ENCODE measurements around the gene RBP3. TPM values are rescaled to one million over a fixed set of nuclear protein-coding genes. Genes with fewer than 3 reads are reported as not detected.

The RBP3 gene
- polyA plus RNA-seq, 4 donors = 0.01 to 0.03 TPM; not detected in 2

- Histone ChIP-seq H3K36me3 (ENCODE audit: control insufficient read depth in 3 of 3, insufficient read depth in 2 of 3, low read depth in 1 of 3, low read length in 3 of 3) (no peaks in the 10 kb centered on the region), H3K27me3 (ENCODE audit: control insufficient read depth in 3 of 3, insufficient read depth in 3 of 3, low read length in 3 of 3) (peaks cover 0 to 21% (median 0%) of the 10 kb centered on the region in 3 donors), H3K27ac (ENCODE audit: low read depth in 1 of 3, low read length in 2 of 3) (no peak overlapping the region), H3K9me3 (ENCODE audit: control insufficient read depth in 2 of 2, insufficient read depth in 1 of 2, low read depth in 1 of 2, low read length in 1 of 2) (no peaks in the 10 kb centered on the region), H3K4me1 (ENCODE audit: control insufficient read depth in 3 of 3, insufficient read depth in 2 of 3, low read depth in 1 of 3, low read length in 2 of 3) (no peaks in the 10 kb centered on the region), H3K4me3 (ENCODE audit: low read depth in 1 of 3, low read length in 3 of 3) (no peak overlapping the region)
- 61 to 70% (median 70%) methylated on average over 10 of the region's 10 CpGs for WGBS, 3 donors
- FAIRE-seq (no peak), DNase-seq (no peak)
Measured at GRCh38 chr10:47306387-47307210, 41.6 kb upstream of the RBP3 start.

DNA sequence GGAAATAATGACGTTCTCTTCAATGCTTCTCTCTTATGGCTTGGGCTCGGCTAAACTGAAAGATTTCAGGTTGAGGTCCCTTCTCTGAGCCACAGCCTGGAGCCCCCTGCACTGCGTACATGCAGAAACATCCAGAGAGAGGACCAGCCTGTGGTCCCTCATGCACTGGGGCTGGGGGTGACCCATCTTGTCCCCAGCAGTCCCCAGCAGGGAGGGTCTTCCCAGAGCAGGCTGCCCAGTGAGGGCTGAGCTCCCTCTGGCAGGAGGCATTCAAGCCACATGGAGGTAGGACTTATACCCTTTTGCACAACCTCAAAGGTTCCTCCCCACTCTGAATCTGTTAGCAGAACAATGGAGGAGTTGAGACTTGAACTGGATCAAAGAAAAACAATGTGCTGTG, 40.8 kb upstream of the RBP3 start:
- FAIRE-seq = no peak
- H3K27ac ChIP-seq (ENCODE audit: low read depth in 1 of 3, low read length in 2 of 3) = no peak overlapping the region
- H3K27me3 ChIP-seq (ENCODE audit: control insufficient read depth in 3 of 3, insufficient read depth in 3 of 3, low read length in 3 of 3) = peaks cover 0 to 15% (median 0%) of the 10 kb centered on the region in 3 donors
- no peak overlapping the region for H3K4me3 ChIP-seq (ENCODE audit: low read depth in 1 of 3, low read length in 3 of 3)
- no peaks in the 10 kb centered on the region for H3K4me1 ChIP-seq (ENCODE audit: control insufficient read depth in 3 of 3, insufficient read depth in 2 of 3, low read depth in 1 of 3, low read length in 2 of 3)
- no peaks in the 10 kb centered on the region for H3K36me3 ChIP-seq (ENCODE audit: control insufficient read depth in 3 of 3, insufficient read depth in 2 of 3, low read depth in 1 of 3, low read length in 3 of 3)
- no peaks in the 10 kb centered on the region for H3K9me3 ChIP-seq (ENCODE audit: control insufficient read depth in 2 of 2, insufficient read depth in 1 of 2, low read depth in 1 of 2, low read length in 1 of 2)
- 84 to 87% (median 86%) methylated on average over 3 of the region's 3 CpGs for WGBS, 3 donors
- DNase-seq = no peak

DNA sequence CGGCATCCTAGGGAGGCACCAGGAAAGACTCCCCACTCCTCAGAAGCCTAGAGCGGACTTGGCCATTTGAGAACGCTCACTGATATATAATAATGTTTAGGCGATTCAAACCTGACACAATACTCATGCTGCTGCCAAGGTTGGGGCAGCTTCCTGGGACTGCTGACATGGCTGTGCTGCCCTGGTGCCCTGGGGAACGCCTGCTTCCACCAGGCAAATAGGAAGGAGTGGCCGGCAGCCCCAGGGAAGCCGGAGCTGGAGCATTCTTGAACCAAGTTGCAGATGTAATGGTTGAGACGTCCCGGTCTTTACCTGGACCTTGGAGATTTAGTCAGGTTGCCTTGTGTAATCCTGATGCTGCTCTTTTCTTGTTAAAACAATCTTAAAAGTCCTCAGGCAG, 39.4 kb upstream of the RBP3 start:
- WGBS, 3 donors = 51 to 70% (median 64%) methylated on average over 9 of the region's 9 CpGs
- no peak overlapping the region for H3K27ac ChIP-seq (ENCODE audit: low read depth in 1 of 3, low read length in 2 of 3)

GRCh38 chr10:47309408-47310089, 38.6 kb upstream of the RBP3 start:
- Histone ChIP-seq H3K27ac (ENCODE audit: low read depth in 1 of 3, low read length in 2 of 3) (no peak overlapping the region), H3K4me1 (ENCODE audit: control insufficient read depth in 3 of 3, insufficient read depth in 2 of 3, low read depth in 1 of 3, low read length in 2 of 3) (no peaks in the 10 kb centered on the region), H3K4me3 (ENCODE audit: low read depth in 1 of 3, low read length in 3 of 3) (no peak overlapping the region), H3K9me3 (ENCODE audit: control insufficient read depth in 2 of 2, insufficient read depth in 1 of 2, low read depth in 1 of 2, low read length in 1 of 2) (no peaks in the 10 kb centered on the region), H3K27me3 (ENCODE audit: control insufficient read depth in 3 of 3, insufficient read depth in 3 of 3, low read length in 3 of 3) (peaks cover 0 to 14% (median 0%) of the 10 kb centered on the region in 3 donors), H3K36me3 (ENCODE audit: control insufficient read depth in 3 of 3, insufficient read depth in 2 of 3, low read depth in 1 of 3, low read length in 3 of 3) (no peaks in the 10 kb centered on the region)
- WGBS, 3 donors = 86 to 90% (median 86%) methylated on average over 32 to 34 of the region's 34 CpGs
- no peak for FAIRE-seq
- no peak for DNase-seq

More for the DNA sequence above, 39.4 kb upstream of the RBP3 start:
- H3K4me1 ChIP-seq (ENCODE audit: control insufficient read depth in 3 of 3, insufficient read depth in 2 of 3, low read depth in 1 of 3, low read length in 2 of 3) = no peaks in the 10 kb centered on the region
- FAIRE-seq (no peak), DNase-seq (no peak)
- no peaks in the 10 kb centered on the region for H3K36me3 ChIP-seq (ENCODE audit: control insufficient read depth in 3 of 3, insufficient read depth in 2 of 3, low read depth in 1 of 3, low read length in 3 of 3)
- no peaks in the 10 kb centered on the region for H3K9me3 ChIP-seq (ENCODE audit: control insufficient read depth in 2 of 2, insufficient read depth in 1 of 2, low read depth in 1 of 2, low read length in 1 of 2)
- no peak overlapping the region for H3K4me3 ChIP-seq (ENCODE audit: low read depth in 1 of 3, low read length in 3 of 3)
- H3K27me3 ChIP-seq (ENCODE audit: control insufficient read depth in 3 of 3, insufficient read depth in 3 of 3, low read length in 3 of 3) = peaks cover 0 to 14% (median 0%) of the 10 kb centered on the region in 3 donors

GRCh38 chr10:47310090-47310505, 38.1 kb upstream of the RBP3 start:
- no peak overlapping the region for H3K27ac ChIP-seq (ENCODE audit: low read depth in 1 of 3, low read length in 2 of 3)
- 94 to 96% (median 96%) methylated on average over 27 to 37 of the region's 37 CpGs for WGBS, 3 donors
- H3K9me3 ChIP-seq (ENCODE audit: control insufficient read depth in 2 of 2, insufficient read depth in 1 of 2, low read depth in 1 of 2, low read length in 1 of 2) = no peaks in the 10 kb centered on the region
- no peak for DNase-seq
- H3K4me1 ChIP-seq (ENCODE audit: control insufficient read depth in 3 of 3, insufficient read depth in 2 of 3, low read depth in 1 of 3, low read length in 2 of 3) = no peaks in the 10 kb centered on the region
- H3K4me3 ChIP-seq (ENCODE audit: low read depth in 1 of 3, low read length in 3 of 3) = no peak overlapping the region
- H3K27me3 ChIP-seq (ENCODE audit: control insufficient read depth in 3 of 3, insufficient read depth in 3 of 3, low read length in 3 of 3) = peaks cover 0 to 14% (median 0%) of the 10 kb centered on the region in 3 donors
- no peak for FAIRE-seq
- no peaks in the 10 kb centered on the region for H3K36me3 ChIP-seq (ENCODE audit: control insufficient read depth in 3 of 3, insufficient read depth in 2 of 3, low read depth in 1 of 3, low read length in 3 of 3)

DNA sequence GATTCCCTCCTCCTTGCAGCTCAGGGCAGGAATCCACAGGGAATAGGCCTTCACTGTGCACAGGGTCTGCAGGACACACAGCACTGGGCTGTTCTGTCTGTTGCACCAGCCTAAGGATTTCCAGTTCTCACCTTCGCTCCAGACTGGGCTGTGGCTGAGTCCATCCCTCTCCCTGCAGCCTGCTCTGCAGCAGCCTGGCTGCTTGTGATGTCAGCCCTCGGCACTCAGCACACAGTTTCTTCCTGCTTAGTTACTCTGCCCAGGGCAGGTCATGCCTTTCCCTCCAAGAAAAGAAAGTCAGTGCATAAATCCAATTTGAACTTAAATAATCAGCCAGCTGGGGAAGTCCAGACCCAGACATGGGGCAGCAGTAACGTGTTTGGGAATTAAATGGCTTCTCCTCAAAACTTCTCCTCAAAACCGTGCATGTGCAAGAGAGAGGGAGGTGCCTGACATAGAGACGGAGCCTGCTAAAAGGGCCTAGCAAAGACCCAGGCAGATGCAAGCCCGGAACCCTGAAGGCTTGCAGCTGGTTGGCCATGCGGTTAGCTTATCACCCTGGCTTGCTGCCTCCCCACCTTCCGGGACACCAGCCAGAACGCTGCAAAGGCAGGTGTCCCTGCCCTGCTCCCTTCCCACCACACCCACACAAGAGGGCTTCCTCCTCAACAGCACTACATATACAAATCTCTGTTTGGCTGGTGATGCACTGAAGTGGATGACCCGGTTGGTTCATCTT, 36.8 kb upstream of the RBP3 start:
- Histone ChIP-seq H3K4me1 (ENCODE audit: control insufficient read depth in 3 of 3, insufficient read depth in 2 of 3, low read depth in 1 of 3, low read length in 2 of 3) (no peaks in the 10 kb centered on the region), H3K27me3 (ENCODE audit: control insufficient read depth in 3 of 3, insufficient read depth in 3 of 3, low read length in 3 of 3) (peaks cover 0 to 14% (median 0%) of the 10 kb centered on the region in 3 donors), H3K36me3 (ENCODE audit: control insufficient read depth in 3 of 3, insufficient read depth in 2 of 3, low read depth in 1 of 3, low read length in 3 of 3) (no peaks in the 10 kb centered on the region), H3K27ac (ENCODE audit: low read depth in 1 of 3, low read length in 2 of 3) (no peak overlapping the region), H3K4me3 (ENCODE audit: low read depth in 1 of 3, low read length in 3 of 3) (no peak overlapping the region), H3K9me3 (ENCODE audit: control insufficient read depth in 2 of 2, insufficient read depth in 1 of 2, low read depth in 1 of 2, low read length in 1 of 2) (no peaks in the 10 kb centered on the region)
- FAIRE-seq (no peak), DNase-seq (peak in 1 of 2 donors; percentile 81)
- 5 to 29% (median 13%) methylated on average over 10 of the region's 10 CpGs for WGBS, 3 donors

DNA sequence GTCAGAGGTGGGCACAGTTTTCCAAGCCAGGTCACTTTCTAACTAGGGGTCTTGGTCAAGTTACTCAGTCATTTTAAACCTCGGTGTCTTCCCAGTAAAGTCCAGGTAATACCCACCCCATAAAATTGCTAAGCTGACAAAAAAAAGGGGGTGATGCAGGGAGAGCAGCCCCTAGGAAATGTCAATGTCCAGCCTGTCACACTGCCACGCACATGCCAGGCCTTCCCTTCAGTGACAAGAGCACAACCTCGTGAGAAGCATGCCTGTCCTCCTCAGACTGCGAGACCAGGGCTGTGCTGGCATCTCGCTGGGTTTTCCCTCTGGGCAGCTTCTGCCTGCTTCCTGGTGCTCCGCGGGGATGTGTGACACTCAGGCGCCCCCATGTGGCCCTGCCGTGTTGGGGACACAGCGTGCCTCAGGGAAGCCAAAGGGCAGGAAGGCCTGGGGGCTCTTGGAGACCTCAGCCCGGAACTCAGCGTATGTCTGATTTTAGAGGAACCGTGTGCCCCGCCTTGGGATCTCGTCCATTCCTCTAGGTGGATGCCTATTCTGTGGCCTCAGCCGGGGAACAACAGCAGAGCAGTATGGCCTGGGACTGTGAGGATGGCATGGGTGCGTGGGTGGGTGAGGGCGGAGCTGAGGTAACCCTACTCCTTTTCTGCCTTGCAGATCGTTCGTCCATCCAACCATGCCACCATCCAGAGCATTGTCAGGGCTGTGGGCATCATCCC, 36.1 kb upstream of the RBP3 start:
- H3K27me3 ChIP-seq (ENCODE audit: control insufficient read depth in 3 of 3, insufficient read depth in 3 of 3, low read length in 3 of 3) = peaks cover 0 to 14% (median 0%) of the 10 kb centered on the region in 3 donors
- no peak for FAIRE-seq
- WGBS, 3 donors = 12 to 23% (median 14%) methylated on average over 20 of the region's 20 CpGs
- DNase-seq = peak; percentile 76 to 86
- H3K4me3 ChIP-seq (ENCODE audit: low read depth in 1 of 3, low read length in 3 of 3) = no peak overlapping the region
- no peaks in the 10 kb centered on the region for H3K4me1 ChIP-seq (ENCODE audit: control insufficient read depth in 3 of 3, insufficient read depth in 2 of 3, low read depth in 1 of 3, low read length in 2 of 3)
- no peak overlapping the region for H3K27ac ChIP-seq (ENCODE audit: low read depth in 1 of 3, low read length in 2 of 3)
- H3K9me3 ChIP-seq (ENCODE audit: control insufficient read depth in 2 of 2, insufficient read depth in 1 of 2, low read depth in 1 of 2, low read length in 1 of 2) = no peaks in the 10 kb centered on the region
- H3K36me3 ChIP-seq (ENCODE audit: control insufficient read depth in 3 of 3, insufficient read depth in 2 of 3, low read depth in 1 of 3, low read length in 3 of 3) = no peaks in the 10 kb centered on the region

DNA sequence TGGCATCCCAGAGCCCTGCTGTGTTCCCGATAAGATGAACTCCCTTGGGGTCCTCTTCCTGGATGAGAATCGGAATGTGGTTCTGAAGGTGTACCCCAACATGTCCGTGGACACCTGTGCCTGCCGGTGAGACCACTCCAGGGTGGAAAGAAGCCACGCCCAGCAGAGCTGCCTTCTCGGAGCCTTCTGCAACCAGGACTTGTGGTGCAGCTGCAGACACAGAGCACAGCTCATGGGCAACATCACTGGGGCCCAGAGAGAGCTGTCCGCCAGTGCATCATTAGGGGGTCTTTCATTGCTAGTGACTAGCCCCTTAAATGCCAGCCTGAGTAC, 35.5 kb upstream of the RBP3 start:
- FAIRE-seq (no peak), DNase-seq (no peak)
- no peaks in the 10 kb centered on the region for H3K36me3 ChIP-seq (ENCODE audit: control insufficient read depth in 3 of 3, insufficient read depth in 2 of 3, low read depth in 1 of 3, low read length in 3 of 3)
- no peak overlapping the region for H3K27ac ChIP-seq (ENCODE audit: low read depth in 1 of 3, low read length in 2 of 3)
- no peaks in the 10 kb centered on the region for H3K9me3 ChIP-seq (ENCODE audit: control insufficient read depth in 2 of 2, insufficient read depth in 1 of 2, low read depth in 1 of 2, low read length in 1 of 2)
- H3K4me3 ChIP-seq (ENCODE audit: low read depth in 1 of 3, low read length in 3 of 3) = no peak overlapping the region
- 76 to 85% (median 82%) methylated on average over 7 of the region's 7 CpGs for WGBS, 3 donors
- H3K4me1 ChIP-seq (ENCODE audit: control insufficient read depth in 3 of 3, insufficient read depth in 2 of 3, low read depth in 1 of 3, low read length in 2 of 3) = no peaks in the 10 kb centered on the region
- H3K27me3 ChIP-seq (ENCODE audit: control insufficient read depth in 3 of 3, insufficient read depth in 3 of 3, low read length in 3 of 3) = peaks cover 0 to 10% (median 0%) of the 10 kb centered on the region in 3 donors

All from small intestine (tissue), 7 donors.